K562 (cell line): ENCODE data around the gene LRRIQ4. TPM values are rescaled to one million over a fixed set of nuclear protein-coding genes. Genes with fewer than 3 reads are reported as not detected.

Experiments used
- ATAC-seq: fragments of 200-7000 bp; cut with Tn5 transposase; 3 replicates; pipeline ENCODE4 v1.9.1; 2020; ENCODE audit warnings: moderate library complexity
- BruUV-seq: library from RNA; stranded (reverse); fragments of 400-500 nt; replicated peaks from 2 replicates; lab custom pipeline; 2021; lab: Mats Ljungman, UMichigan
- CTCF ChIA-PET: fragments of 300-600 bp; formaldehyde crosslinking; extraction: SDS; loops from one replicate; lab custom pipeline; 2021; ENCODE audit warnings: low intra/inter-chr PET ratio; lab: Yijun Ruan, JAX
- POLR2A ChIA-PET: fragments of 300-600, 350-650 bp; sonication (Branson Sonifier 250); formaldehyde crosslinking; extraction: SDS; loops from one replicate; lab custom pipeline; 2021; ENCODE audit warnings: antibody characterized with exemption, inconsistent platforms; lab: Yijun Ruan, JAX
- DNase-seq, 4 experiments: peaks; one replicate each; pipeline versions ENCODE4 v3.0.0 to v3.0.0-alpha.2; 2011 to 2018; ENCODE audit warnings: low spot score in 3 of 4, mixed read lengths in 3 of 4; ENCODE audit errors: extremely low read depth in 1 of 4
- FAIRE-seq: peaks from 2 replicates; lab custom pipeline; 2011; peaks lifted over from hg19 to GRCh38; lab: Jason Lieb, UNC
- H2AFZ ChIP-seq: 2 replicates; pipeline ENCODE4 v1.6.0; 2011; ENCODE audit warnings: low read depth, low read length, control low read depth, inconsistent platforms
- H3K27ac ChIP-seq: fragments of 200-600 bp; 3 replicates; pipeline ENCODE4 v1.8.0; 2011; ENCODE audit warnings: low read depth, mild to moderate bottlenecking, control low read depth, inconsistent platforms, low read length, moderate library complexity, mixed read lengths; ENCODE audit errors: extremely low read depth
- H3K27me3 ChIP-seq, 2 experiments: fragments of 300-600 bp in 1 of 2; 2 replicates in 1 of 2; 3 replicates in 1 of 2; pipeline versions ENCODE4 v1.6.0 to v1.8.0; 2011; ENCODE audit warnings: inconsistent platforms in 2 of 2, low read length in 2 of 2, mild to moderate bottlenecking in 1 of 2, mixed read lengths in 1 of 2, moderate library complexity in 1 of 2; ENCODE audit not compliant: control insufficient read depth in 2 of 2, insufficient read depth in 2 of 2
- H3K36me3 ChIP-seq: fragments of 300-600 bp; 3 replicates; pipeline ENCODE4 v1.8.0; 2011; ENCODE audit warnings: mild to moderate bottlenecking, low read length, inconsistent platforms; ENCODE audit not compliant: control insufficient read depth, insufficient read depth
- H3K4me1 ChIP-seq, 2 experiments: fragments of 200-600 bp in 1 of 2; replicated peaks in 1 of 2; 2 replicates in 1 of 2; 3 replicates in 1 of 2; pipeline versions ENCODE4 v1.5.1 to v1.8.0; 2011; ENCODE audit warnings: inconsistent platforms in 2 of 2, low read length in 2 of 2, mild to moderate bottlenecking in 1 of 2, mixed read lengths in 1 of 2, moderate library complexity in 1 of 2; ENCODE audit not compliant: control insufficient read depth in 2 of 2, insufficient read depth in 2 of 2
- H3K4me2 ChIP-seq: 2 replicates; pipeline ENCODE4 v1.6.1; 2011; ENCODE audit warnings: low read length, control low read depth, inconsistent platforms, mixed read lengths; ENCODE audit not compliant: insufficient read depth
- H3K4me3 ChIP-seq: fragments of 200-600 bp; sonication (generic), shearing (Covaris generic); 2 replicates; pipeline ENCODE4 v1.5.1; 2016; ENCODE audit warnings: control low read depth, inconsistent platforms
- H3K79me2 ChIP-seq: fragments of 200-600 bp; 3 replicates; pipeline ENCODE4 v1.8.0; 2011; ENCODE audit warnings: low read length, inconsistent platforms; ENCODE audit not compliant: control insufficient read depth, insufficient read depth
- H3K9ac ChIP-seq, 2 experiments: 2 replicates each; pipeline versions ENCODE4 v1.6.0 to v1.6.1; 2011; ENCODE audit warnings: low read depth in 2 of 2, low read length in 2 of 2, control low read depth in 1 of 2, inconsistent platforms in 1 of 2, mild to moderate bottlenecking in 1 of 2, mixed read lengths in 1 of 2; ENCODE audit not compliant: insufficient read depth in 1 of 2
- H3K9me1 ChIP-seq: one replicate; pipeline ENCODE4 v1.6.0; 2011; ENCODE audit warnings: inconsistent platforms, mild to moderate bottlenecking, low read length, moderate library complexity; ENCODE audit not compliant: control insufficient read depth, insufficient read depth
- H3K9me3 ChIP-seq: replicated peaks from 2 replicates; pipeline ENCODE4 v1.5.1; 2011; ENCODE audit warnings: low read depth, low read length, inconsistent platforms; ENCODE audit not compliant: control insufficient read depth, insufficient read depth
- H4K20me1 ChIP-seq: replicated peaks from 2 replicates; pipeline ENCODE4 v1.6.1; 2011; ENCODE audit warnings: low read length, inconsistent platforms, mixed read lengths; ENCODE audit not compliant: control insufficient read depth, insufficient read depth
- FOS ChIP-seq: IDR thresholded peaks from 3 replicates; pipeline ENCODE4 v1.6.1; 2011; ENCODE audit not compliant: insufficient read length; ENCODE audit errors: extremely low read depth
- NR2F6 ChIP-seq: fragments of 450-650 bp; formaldehyde crosslinking; IDR thresholded peaks from 2 replicates; pipeline ENCODE4 v1.4.0; 2020; ENCODE audit warnings: mild to moderate bottlenecking
- YBX1 ChIP-seq: fragments of 450-650 bp; IDR thresholded peaks from 2 replicates; pipeline ENCODE4 v1.7.1; 2016; ENCODE audit warnings: mild to moderate bottlenecking
- ZFP36 ChIP-seq: fragments of 150-350 bp; IDR thresholded peaks from 2 replicates; pipeline ENCODE4 v1.6.1; 2018; ENCODE audit warnings: low read length, low read depth; ENCODE audit not compliant: partially characterized antibody
- ZNF23 ChIP-seq: fragments of 250-450 bp; sonication (Bioruptor Pico); IDR thresholded peaks from 2 replicates; pipeline ENCODE4 v1.4.0; 2020; ENCODE audit warnings: mild to moderate bottlenecking
- ZNF347 ChIP-seq: fragments of 450-650 bp; formaldehyde crosslinking; IDR thresholded peaks from 2 replicates; pipeline ENCODE4 v1.4.0; 2020; ENCODE audit warnings: low read depth, mild to moderate bottlenecking, moderate library complexity
- ZNF41 ChIP-seq: fragments of 250-450 bp; sonication (Bioruptor Pico); conservative IDR thresholded peaks from 2 replicates; pipeline ENCODE4 v1.4.0; 2020; ENCODE audit warnings: mild to moderate bottlenecking
- ZNF436 ChIP-seq: fragments of 250-450, 450-650 bp; sonication (Bioruptor Pico); formaldehyde crosslinking; IDR thresholded peaks from 2 replicates; pipeline ENCODE4 v1.7.0; 2020; ENCODE audit warnings: mild to moderate bottlenecking
- WGBS: fragments of 100-300 bp; shearing (Covaris generic); methylation state at CpG from one replicate; pipeline ENCODE4 v1.1.6; 2016; ENCODE audit warnings: low coverage, mixed read lengths; ENCODE audit not compliant: insufficient coverage; ENCODE audit errors: missing lambda C conversion rate; 5-methylcytosine and 5-hydroxymethylcytosine counted together
- in situ Hi-C: fragments of 300-500 bp; cut with MboI; formaldehyde crosslinking; loops from 4 replicates; pipeline ENCODE4 v1.15.0; 2018; ENCODE audit warnings: inconsistent platforms, mixed read lengths
- intact Hi-C: fragments of 100-400 bp; cut with micrococcal nuclease; formaldehyde crosslinking; loops from 2 replicates; pipeline ENCODE4 v1.14.2; 2022
- polyA plus RNA-seq, 8 experiments: library from polyadenylated mRNA; depleted of rRNA in 4 of 8; stranded (reverse) in 5 of 8; unstranded in 3 of 8; fragments of >200 nt; fragmentation: Nextera tagmentation in 2 of 8; fragmentation: Illumina TruSeq in 1 of 8; extraction: Ambion mirVana in 2 of 8; extraction: Trizol in 1 of 8; gene quantifications; 2 replicates each; pipeline versions ENCODE4 v1.2.1 to v1.2.3, GENCODE V29; 2011 to 2014; ENCODE audit warnings: inconsistent platforms in 1 of 8, missing spikeins in 1 of 8
- total RNA-seq, 7 experiments: library from RNA; depleted of rRNA in 6 of 7; stranded (reverse); fragments of >200 nt in 6 of 7; fragmentation: Illumina TruSeq in 2 of 7; extraction: Trizol in 2 of 7; gene quantifications; 2 replicates each; pipeline versions ENCODE4 v1.2.1 to v1.2.3, GENCODE V29; 2011 to 2021; ENCODE audit warnings: low replicate concordance in 1 of 7
- TF ChIP-seq, protein P1 (sequence below): sonication (generic); formaldehyde crosslinking; IDR thresholded peaks from 2 replicates; pipeline ENCODE4 v1.8.1; 2022; ENCODE audit warnings: missing genetic modification reagents
- TF ChIP-seq, protein P2 (sequence below): conservative IDR thresholded peaks from 2 replicates; pipeline ENCODE4 v1.6.1; 2011; ENCODE audit warnings: low read depth, mild to moderate bottlenecking, low read length; ENCODE audit not compliant: control insufficient read depth
- TF ChIP-seq, protein P3 (sequence below): fragments of 150-350 bp; IDR thresholded peaks from 2 replicates; pipeline ENCODE4 v1.6.1; 2014; ENCODE audit warnings: low read depth, mild to moderate bottlenecking, low read length, borderline replicate concordance
- TF ChIP-seq, protein P4 (sequence below): fragments of 450-650 bp; formaldehyde crosslinking; IDR thresholded peaks from 2 replicates; pipeline ENCODE4 v1.4.0; 2020; ENCODE audit warnings: mild to moderate bottlenecking, moderate library complexity
- TF ChIP-seq, protein P5 (sequence below): IDR thresholded peaks from 2 replicates; pipeline ENCODE4 v1.6.1; 2011; ENCODE audit not compliant: insufficient read length; ENCODE audit errors: extremely low read depth

Gene LRRIQ4
- total and polyA plus RNA-seq, 9 of the 15 experiments (the other 6 are each of a cell fraction or from before 2014, with no cell fraction given) = not detected

DNA sequence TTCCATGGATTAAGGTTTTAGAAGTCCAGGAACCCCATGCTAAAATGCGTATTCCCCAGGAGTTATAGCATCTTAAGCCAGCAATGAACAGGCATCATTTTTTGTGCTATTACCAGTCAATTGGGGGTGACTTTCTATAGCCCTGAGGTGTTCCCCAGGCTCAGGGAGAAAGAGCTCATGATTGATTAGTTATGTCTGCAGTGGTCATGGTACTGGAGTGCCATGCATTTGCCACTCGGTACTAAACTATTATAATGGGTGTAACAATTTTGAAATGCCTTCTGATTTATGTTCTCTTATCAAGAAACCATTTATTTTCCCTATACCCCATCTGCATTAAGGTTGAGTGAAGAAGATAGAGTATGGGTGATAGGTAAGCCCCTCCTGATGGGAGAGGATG, 45.1 kb downstream of the LRRIQ4 start (continued):
- TF ChIP-seq, protein P1, sequence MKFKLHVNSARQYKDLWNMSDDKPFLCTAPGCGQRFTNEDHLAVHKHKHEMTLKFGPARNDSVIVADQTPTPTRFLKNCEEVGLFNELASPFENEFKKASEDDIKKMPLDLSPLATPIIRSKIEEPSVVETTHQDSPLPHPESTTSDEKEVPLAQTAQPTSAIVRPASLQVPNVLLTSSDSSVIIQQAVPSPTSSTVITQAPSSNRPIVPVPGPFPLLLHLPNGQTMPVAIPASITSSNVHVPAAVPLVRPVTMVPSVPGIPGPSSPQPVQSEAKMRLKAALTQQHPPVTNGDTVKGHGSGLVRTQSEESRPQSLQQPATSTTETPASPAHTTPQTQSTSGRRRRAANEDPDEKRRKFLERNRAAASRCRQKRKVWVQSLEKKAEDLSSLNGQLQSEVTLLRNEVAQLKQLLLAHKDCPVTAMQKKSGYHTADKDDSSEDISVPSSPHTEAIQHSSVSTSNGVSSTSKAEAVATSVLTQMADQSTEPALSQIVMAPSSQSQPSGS (CRISPR knock-in tag) = no peak
- TF ChIP-seq ZNF23 (CRISPR knock-in tag) = peak; percentile 93

DNA sequence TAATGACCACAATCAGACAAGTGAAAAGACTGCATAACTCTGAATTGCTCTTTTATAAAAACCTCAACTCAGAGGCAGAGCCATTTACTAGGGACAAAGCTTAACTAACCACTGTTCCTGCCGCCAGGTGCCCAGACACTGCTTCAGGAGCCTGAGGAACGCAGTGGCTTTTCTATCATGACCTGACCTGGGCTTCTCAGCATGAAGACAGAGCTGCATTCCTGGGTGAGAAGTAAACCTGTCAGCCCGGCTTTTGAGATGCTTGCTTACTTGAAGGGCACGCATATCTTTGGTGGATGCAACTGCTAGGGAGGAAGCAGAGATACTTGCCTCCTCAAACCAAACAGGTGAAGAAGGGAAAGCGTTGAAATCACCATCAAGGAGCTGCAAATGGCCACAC, 49.2 kb downstream of the LRRIQ4 start:
- 0 out of 2 replicates have a peak overlapping the region, but pooled peaks have one; percentile 10 for H2AFZ ChIP-seq
- H3K4me2 ChIP-seq = no peak overlapping the region; the same call in 1 of the 2 replicates
- no peaks in the 10 kb centered on the region for H3K36me3 ChIP-seq
- no peaks in the 10 kb centered on the region for H4K20me1 ChIP-seq
- ChIA-PET POLR2A (interaction anchor here (0.6 to 1.6 kb wide), 6 partner anchors 12 to 125 kb away, joined by 3 to 4 read pairs (median 3); no protein-coding TSS in a partner anchor), CTCF (no interaction called here)
- no peak for FAIRE-seq
- H3K79me2 ChIP-seq = no peaks in the 10 kb centered on the region
- no peak overlapping the region for H3K4me3 ChIP-seq
- no peak overlapping the region for H3K27ac ChIP-seq
- no peaks in the 10 kb centered on the region for H3K9me3 ChIP-seq
- intact Hi-C loops (loop anchor here (1.0 to 10.0 kb wide), 5 partner anchors 70 to 550 kb away; no protein-coding TSS in a partner anchor), in situ Hi-C loops (no loop called here)
- no peak for ATAC-seq
- H3K4me1 ChIP-seq = no peaks in the 10 kb centered on the region; a peak in 1 of 5 replicates
- peaks cover 0 to 2% of the 10 kb centered on the region in 2 experiments; a peak in 1 of 5 replicates for H3K27me3 ChIP-seq
- no TSS peak for BruUV-seq
- H3K9me1 ChIP-seq = no peaks in the 10 kb centered on the region
- DNase-seq = no peak
- 36% methylated on average over 5 of the region's 5 CpGs for WGBS
- no peak overlapping the region for H3K9ac ChIP-seq
- TF ChIP-seq FOS (no peak), ZNF347 (CRISPR knock-in tag) (no peak), ZNF41 (CRISPR knock-in tag) (no peak), YBX1 (no peak), ZNF436 (no peak), NR2F6 (CRISPR knock-in tag) (no peak), ZFP36 (no peak)
- TF ChIP-seq, protein P2, sequence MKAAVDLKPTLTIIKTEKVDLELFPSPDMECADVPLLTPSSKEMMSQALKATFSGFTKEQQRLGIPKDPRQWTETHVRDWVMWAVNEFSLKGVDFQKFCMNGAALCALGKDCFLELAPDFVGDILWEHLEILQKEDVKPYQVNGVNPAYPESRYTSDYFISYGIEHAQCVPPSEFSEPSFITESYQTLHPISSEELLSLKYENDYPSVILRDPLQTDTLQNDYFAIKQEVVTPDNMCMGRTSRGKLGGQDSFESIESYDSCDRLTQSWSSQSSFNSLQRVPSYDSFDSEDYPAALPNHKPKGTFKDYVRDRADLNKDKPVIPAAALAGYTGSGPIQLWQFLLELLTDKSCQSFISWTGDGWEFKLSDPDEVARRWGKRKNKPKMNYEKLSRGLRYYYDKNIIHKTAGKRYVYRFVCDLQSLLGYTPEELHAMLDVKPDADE = no peak
- TF ChIP-seq, protein P3, sequence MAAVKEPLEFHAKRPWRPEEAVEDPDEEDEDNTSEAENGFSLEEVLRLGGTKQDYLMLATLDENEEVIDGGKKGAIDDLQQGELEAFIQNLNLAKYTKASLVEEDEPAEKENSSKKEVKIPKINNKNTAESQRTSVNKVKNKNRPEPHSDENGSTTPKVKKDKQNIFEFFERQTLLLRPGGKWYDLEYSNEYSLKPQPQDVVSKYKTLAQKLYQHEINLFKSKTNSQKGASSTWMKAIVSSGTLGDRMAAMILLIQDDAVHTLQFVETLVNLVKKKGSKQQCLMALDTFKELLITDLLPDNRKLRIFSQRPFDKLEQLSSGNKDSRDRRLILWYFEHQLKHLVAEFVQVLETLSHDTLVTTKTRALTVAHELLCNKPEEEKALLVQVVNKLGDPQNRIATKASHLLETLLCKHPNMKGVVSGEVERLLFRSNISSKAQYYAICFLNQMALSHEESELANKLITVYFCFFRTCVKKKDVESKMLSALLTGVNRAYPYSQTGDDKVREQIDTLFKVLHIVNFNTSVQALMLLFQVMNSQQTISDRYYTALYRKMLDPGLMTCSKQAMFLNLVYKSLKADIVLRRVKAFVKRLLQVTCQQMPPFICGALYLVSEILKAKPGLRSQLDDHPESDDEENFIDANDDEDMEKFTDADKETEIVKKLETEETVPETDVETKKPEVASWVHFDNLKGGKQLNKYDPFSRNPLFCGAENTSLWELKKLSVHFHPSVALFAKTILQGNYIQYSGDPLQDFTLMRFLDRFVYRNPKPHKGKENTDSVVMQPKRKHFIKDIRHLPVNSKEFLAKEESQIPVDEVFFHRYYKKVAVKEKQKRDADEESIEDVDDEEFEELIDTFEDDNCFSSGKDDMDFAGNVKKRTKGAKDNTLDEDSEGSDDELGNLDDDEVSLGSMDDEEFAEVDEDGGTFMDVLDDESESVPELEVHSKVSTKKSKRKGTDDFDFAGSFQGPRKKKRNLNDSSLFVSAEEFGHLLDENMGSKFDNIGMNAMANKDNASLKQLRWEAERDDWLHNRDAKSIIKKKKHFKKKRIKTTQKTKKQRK = no peak
- TF ChIP-seq, protein P4, sequence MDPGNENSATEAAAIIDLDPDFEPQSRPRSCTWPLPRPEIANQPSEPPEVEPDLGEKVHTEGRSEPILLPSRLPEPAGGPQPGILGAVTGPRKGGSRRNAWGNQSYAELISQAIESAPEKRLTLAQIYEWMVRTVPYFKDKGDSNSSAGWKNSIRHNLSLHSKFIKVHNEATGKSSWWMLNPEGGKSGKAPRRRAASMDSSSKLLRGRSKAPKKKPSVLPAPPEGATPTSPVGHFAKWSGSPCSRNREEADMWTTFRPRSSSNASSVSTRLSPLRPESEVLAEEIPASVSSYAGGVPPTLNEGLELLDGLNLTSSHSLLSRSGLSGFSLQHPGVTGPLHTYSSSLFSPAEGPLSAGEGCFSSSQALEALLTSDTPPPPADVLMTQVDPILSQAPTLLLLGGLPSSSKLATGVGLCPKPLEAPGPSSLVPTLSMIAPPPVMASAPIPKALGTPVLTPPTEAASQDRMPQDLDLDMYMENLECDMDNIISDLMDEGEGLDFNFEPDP = no peak
- TF ChIP-seq, protein P5, sequence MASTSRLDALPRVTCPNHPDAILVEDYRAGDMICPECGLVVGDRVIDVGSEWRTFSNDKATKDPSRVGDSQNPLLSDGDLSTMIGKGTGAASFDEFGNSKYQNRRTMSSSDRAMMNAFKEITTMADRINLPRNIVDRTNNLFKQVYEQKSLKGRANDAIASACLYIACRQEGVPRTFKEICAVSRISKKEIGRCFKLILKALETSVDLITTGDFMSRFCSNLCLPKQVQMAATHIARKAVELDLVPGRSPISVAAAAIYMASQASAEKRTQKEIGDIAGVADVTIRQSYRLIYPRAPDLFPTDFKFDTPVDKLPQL = no peak
